ENCODE measurements around the gene MAGI2.

MAGI2 gene

GRCh38 chr7:78716876-78717275, 736.6 kb downstream of the MAGI2 start:
- no peaks in the 10 kb centered on the region for H3K4me1 ChIP-seq (ENCODE audit: control insufficient read depth, insufficient read depth, low read length)
- H3K27ac ChIP-seq (ENCODE audit: low read length), result no peak overlapping the region
- H3K27me3 ChIP-seq (ENCODE audit: control insufficient read depth in 1 of 2, insufficient read depth in 2 of 2, low read length in 2 of 2), result no peaks in the 10 kb centered on the region
- no peaks in the 10 kb centered on the region for H3K36me3 ChIP-seq (ENCODE audit: control insufficient read depth in 2 of 2, insufficient read depth in 2 of 2, low read length in 2 of 2)
- H3K9ac ChIP-seq (ENCODE audit: low read length in 2 of 2), result no peak overlapping the region
- H3K9me3 ChIP-seq (ENCODE audit: control insufficient read depth in 2 of 2, low read length in 2 of 2), result no peaks in the 10 kb centered on the region
- H3K4me3 ChIP-seq (ENCODE audit: low read length in 2 of 2), result no peak overlapping the region

- no peaks in the 10 kb centered on the region for H3K36me3 ChIP-seq (ENCODE audit: control insufficient read depth in 2 of 2, insufficient read depth in 2 of 2, low read length in 2 of 2)
- no peaks in the 10 kb centered on the region for H3K9me3 ChIP-seq (ENCODE audit: control insufficient read depth in 2 of 2, low read length in 2 of 2)
- H3K4me3 ChIP-seq (ENCODE audit: low read length in 2 of 2), result no peak overlapping the region
- no peaks in the 10 kb centered on the region for H3K27me3 ChIP-seq (ENCODE audit: control insufficient read depth in 1 of 2, insufficient read depth in 2 of 2, low read length in 2 of 2)
- H3K27ac ChIP-seq (ENCODE audit: low read length), result no peak overlapping the region
- no peaks in the 10 kb centered on the region for H3K4me1 ChIP-seq (ENCODE audit: control insufficient read depth, insufficient read depth, low read length)
- no peak overlapping the region for H3K9ac ChIP-seq (ENCODE audit: low read length in 2 of 2)
Observed at GRCh38 chr7:78714356-78714755, 739.1 kb downstream of the MAGI2 start.

- Histone ChIP-seq H3K36me3 (ENCODE audit: control insufficient read depth in 2 of 2, insufficient read depth in 2 of 2, low read length in 2 of 2) (no peaks in the 10 kb centered on the region), H3K9ac (ENCODE audit: low read length in 2 of 2) (no peak overlapping the region), H3K27ac (ENCODE audit: low read length) (no peak overlapping the region), H3K4me1 (ENCODE audit: control insufficient read depth, insufficient read depth, low read length) (no peaks in the 10 kb centered on the region), H3K9me3 (ENCODE audit: control insufficient read depth in 2 of 2, low read length in 2 of 2) (no peaks in the 10 kb centered on the region), H3K4me3 (ENCODE audit: low read length in 2 of 2) (no peak overlapping the region), H3K27me3 (ENCODE audit: control insufficient read depth in 1 of 2, insufficient read depth in 2 of 2, low read length in 2 of 2) (no peaks in the 10 kb centered on the region)
Observed at GRCh38 chr7:78712111-78712510, 741.4 kb downstream of the MAGI2 start.

- Histone ChIP-seq H3K27ac (ENCODE audit: low read length) (no peak overlapping the region), H3K36me3 (ENCODE audit: control insufficient read depth in 2 of 2, insufficient read depth in 2 of 2, low read length in 2 of 2) (no peaks in the 10 kb centered on the region), H3K4me1 (ENCODE audit: control insufficient read depth, insufficient read depth, low read length) (no peaks in the 10 kb centered on the region), H3K27me3 (ENCODE audit: control insufficient read depth in 1 of 2, insufficient read depth in 2 of 2, low read length in 2 of 2) (no peaks in the 10 kb centered on the region), H3K9ac (ENCODE audit: low read length in 2 of 2) (no peak overlapping the region), H3K4me3 (ENCODE audit: low read length in 2 of 2) (no peak overlapping the region), H3K9me3 (ENCODE audit: control insufficient read depth in 2 of 2, low read length in 2 of 2) (no peaks in the 10 kb centered on the region)
Observed at GRCh38 chr7:78709658-78710057, 743.8 kb downstream of the MAGI2 start.

- Histone ChIP-seq H3K27ac (ENCODE audit: low read length) (no peak overlapping the region), H3K9ac (ENCODE audit: low read length in 2 of 2) (no peak overlapping the region), H3K4me1 (ENCODE audit: control insufficient read depth, insufficient read depth, low read length) (no peaks in the 10 kb centered on the region), H3K27me3 (ENCODE audit: control insufficient read depth in 1 of 2, insufficient read depth in 2 of 2, low read length in 2 of 2) (no peaks in the 10 kb centered on the region), H3K9me3 (ENCODE audit: control insufficient read depth in 2 of 2, low read length in 2 of 2) (peaks cover 0 to 2% of the 10 kb centered on the region in 2 donors), H3K4me3 (ENCODE audit: low read length in 2 of 2) (no peak overlapping the region), H3K36me3 (ENCODE audit: control insufficient read depth in 2 of 2, insufficient read depth in 2 of 2, low read length in 2 of 2) (no peaks in the 10 kb centered on the region)
Observed at GRCh38 chr7:78704504-78704903, 749.0 kb downstream of the MAGI2 start.

- no peak overlapping the region for H3K9ac ChIP-seq (ENCODE audit: low read length in 2 of 2)
- no peaks in the 10 kb centered on the region for H3K4me1 ChIP-seq (ENCODE audit: control insufficient read depth, insufficient read depth, low read length)
- no peak overlapping the region for H3K27ac ChIP-seq (ENCODE audit: low read length)
Observed at GRCh38 chr7:78703391-78703790, 750.1 kb downstream of the MAGI2 start.

GRCh38 chr7:78702770-78703169, 750.7 kb downstream of the MAGI2 start:
- Histone ChIP-seq H3K27me3 (ENCODE audit: control insufficient read depth in 1 of 2, insufficient read depth in 2 of 2, low read length in 2 of 2) (no peaks in the 10 kb centered on the region), H3K4me3 (ENCODE audit: low read length in 2 of 2) (no peak overlapping the region), H3K36me3 (ENCODE audit: control insufficient read depth in 2 of 2, insufficient read depth in 2 of 2, low read length in 2 of 2) (no peaks in the 10 kb centered on the region), H3K27ac (ENCODE audit: low read length) (no peak overlapping the region), H3K9ac (ENCODE audit: low read length in 2 of 2) (no peak overlapping the region), H3K4me1 (ENCODE audit: control insufficient read depth, insufficient read depth, low read length) (no peaks in the 10 kb centered on the region), H3K9me3 (ENCODE audit: control insufficient read depth in 2 of 2, low read length in 2 of 2) (peaks cover 0 to 2% of the 10 kb centered on the region in 2 donors)

More at GRCh38 chr7:78703391-78703790, 750.1 kb downstream of the MAGI2 start:
- Histone ChIP-seq H3K27me3 (ENCODE audit: control insufficient read depth in 1 of 2, insufficient read depth in 2 of 2, low read length in 2 of 2) (no peaks in the 10 kb centered on the region), H3K36me3 (ENCODE audit: control insufficient read depth in 2 of 2, insufficient read depth in 2 of 2, low read length in 2 of 2) (no peaks in the 10 kb centered on the region), H3K4me3 (ENCODE audit: low read length in 2 of 2) (no peak overlapping the region), H3K9me3 (ENCODE audit: control insufficient read depth in 2 of 2, low read length in 2 of 2) (peaks cover 0 to 2% of the 10 kb centered on the region in 2 donors)

GRCh38 chr7:78695826-78696225, 757.6 kb downstream of the MAGI2 start:
- Histone ChIP-seq H3K27ac (ENCODE audit: low read length) (no peak overlapping the region), H3K9ac (ENCODE audit: low read length in 2 of 2) (no peak overlapping the region), H3K9me3 (ENCODE audit: control insufficient read depth in 2 of 2, low read length in 2 of 2) (no peaks in the 10 kb centered on the region)

GRCh38 chr7:78691584-78691983, 761.9 kb downstream of the MAGI2 start:
- no peaks in the 10 kb centered on the region for H3K4me1 ChIP-seq (ENCODE audit: control insufficient read depth, insufficient read depth, low read length)
- H3K9me3 ChIP-seq (ENCODE audit: control insufficient read depth in 2 of 2, low read length in 2 of 2), result no peaks in the 10 kb centered on the region
- H3K27ac ChIP-seq (ENCODE audit: low read length), result no peak overlapping the region
- H3K27me3 ChIP-seq (ENCODE audit: control insufficient read depth in 1 of 2, insufficient read depth in 2 of 2, low read length in 2 of 2), result no peaks in the 10 kb centered on the region
- no peak overlapping the region for H3K4me3 ChIP-seq (ENCODE audit: low read length in 2 of 2)
- H3K9ac ChIP-seq (ENCODE audit: low read length in 2 of 2), result no peak overlapping the region
- H3K36me3 ChIP-seq (ENCODE audit: control insufficient read depth in 2 of 2, insufficient read depth in 2 of 2, low read length in 2 of 2), result no peaks in the 10 kb centered on the region

More at GRCh38 chr7:78695826-78696225, 757.6 kb downstream of the MAGI2 start:
- no peaks in the 10 kb centered on the region for H3K27me3 ChIP-seq (ENCODE audit: control insufficient read depth in 1 of 2, insufficient read depth in 2 of 2, low read length in 2 of 2)
- no peak overlapping the region for H3K4me3 ChIP-seq (ENCODE audit: low read length in 2 of 2)
- H3K4me1 ChIP-seq (ENCODE audit: control insufficient read depth, insufficient read depth, low read length), result no peaks in the 10 kb centered on the region
- no peaks in the 10 kb centered on the region for H3K36me3 ChIP-seq (ENCODE audit: control insufficient read depth in 2 of 2, insufficient read depth in 2 of 2, low read length in 2 of 2)

GRCh38 chr7:78690174-78690573, 763.3 kb downstream of the MAGI2 start:
- H3K9me3 ChIP-seq (ENCODE audit: control insufficient read depth in 2 of 2, low read length in 2 of 2), result no peaks in the 10 kb centered on the region
- H3K27ac ChIP-seq (ENCODE audit: low read length), result no peak overlapping the region
- H3K9ac ChIP-seq (ENCODE audit: low read length in 2 of 2), result no peak overlapping the region
- no peaks in the 10 kb centered on the region for H3K4me1 ChIP-seq (ENCODE audit: control insufficient read depth, insufficient read depth, low read length)
- no peaks in the 10 kb centered on the region for H3K36me3 ChIP-seq (ENCODE audit: control insufficient read depth in 2 of 2, insufficient read depth in 2 of 2, low read length in 2 of 2)
- H3K27me3 ChIP-seq (ENCODE audit: control insufficient read depth in 1 of 2, insufficient read depth in 2 of 2, low read length in 2 of 2), result no peaks in the 10 kb centered on the region
- no peak overlapping the region for H3K4me3 ChIP-seq (ENCODE audit: low read length in 2 of 2)

- no peak overlapping the region for H3K9ac ChIP-seq (ENCODE audit: low read length in 2 of 2)
- no peaks in the 10 kb centered on the region for H3K9me3 ChIP-seq (ENCODE audit: control insufficient read depth in 2 of 2, low read length in 2 of 2)
- H3K27ac ChIP-seq (ENCODE audit: low read length), result no peak overlapping the region
- no peaks in the 10 kb centered on the region for H3K4me1 ChIP-seq (ENCODE audit: control insufficient read depth, insufficient read depth, low read length)
- no peaks in the 10 kb centered on the region for H3K27me3 ChIP-seq (ENCODE audit: control insufficient read depth in 1 of 2, insufficient read depth in 2 of 2, low read length in 2 of 2)
- H3K36me3 ChIP-seq (ENCODE audit: control insufficient read depth in 2 of 2, insufficient read depth in 2 of 2, low read length in 2 of 2), result no peaks in the 10 kb centered on the region
- H3K4me3 ChIP-seq (ENCODE audit: low read length in 2 of 2), result no peak overlapping the region
Observed at GRCh38 chr7:78688376-78688775, 765.1 kb downstream of the MAGI2 start.
